HepG2 (cell line): Measurements from ENCODE around the gene PLCB1. TPM values are rescaled to one million over a fixed set of nuclear protein-coding genes. Genes with fewer than 3 reads are reported as not detected.

Experiments used
- BCL6 ChIP-seq: IDR thresholded peaks from 2 replicates; pipeline ENCODE4 v1.6.1; 2016; ENCODE audit warnings: missing genetic modification reagents, missing compliant biosample characterization
- CHD4 ChIP-seq: fragments of 200-600 bp; sonication (generic); IDR thresholded peaks from 2 replicates; pipeline ENCODE4 v1.7.0; 2017; ENCODE audit warnings: mild to moderate bottlenecking, low read length, borderline replicate concordance
- ETV5 ChIP-seq: IDR thresholded peaks from 2 replicates; pipeline ENCODE4 v1.6.1; 2018; ENCODE audit warnings: missing biosample characterization, missing genetic modification reagents, inconsistent platforms, borderline replicate concordance
- FIP1L1 ChIP-seq: fragments of 200-400 bp; formaldehyde crosslinking; IDR thresholded peaks from 2 replicates; pipeline ENCODE4 v1.6.1; 2018; ENCODE audit warnings: low read depth, mild to moderate bottlenecking, low read length, moderate library complexity, borderline replicate concordance; ENCODE audit not compliant: insufficient read depth
- KLF12 ChIP-seq: sonication (generic); formaldehyde crosslinking; IDR thresholded peaks from 2 replicates; pipeline ENCODE4 v1.4.0; 2020; ENCODE audit warnings: missing genetic modification reagents, borderline replicate concordance
- KMT2A ChIP-seq: sonication (generic); formaldehyde crosslinking; IDR thresholded peaks from 2 replicates; pipeline ENCODE4 v1.4.0; 2020; ENCODE audit warnings: missing genetic modification reagents
- TCF7 ChIP-seq: sonication (generic); IDR thresholded peaks from 2 replicates; pipeline ENCODE4 v1.6.1; 2016; ENCODE audit warnings: antibody characterized with exemption, low read depth
- ZFX ChIP-seq: sonication (generic); formaldehyde crosslinking; IDR thresholded peaks from 2 replicates; pipeline ENCODE4 v1.4.0; 2020; ENCODE audit warnings: mild to moderate bottlenecking, low read depth, missing genetic modification reagents, moderate library complexity
- ZKSCAN5 ChIP-seq: sonication (generic); formaldehyde crosslinking; IDR thresholded peaks from 2 replicates; pipeline ENCODE4 v1.5.1; 2020; ENCODE audit warnings: mild to moderate bottlenecking, missing genetic modification reagents
- ZNF34 ChIP-seq: sonication (generic); formaldehyde crosslinking; IDR thresholded peaks from 2 replicates; pipeline ENCODE4 v1.4.0; 2020; ENCODE audit warnings: mild to moderate bottlenecking, missing genetic modification reagents, borderline replicate concordance
- ZNF772 ChIP-seq: sonication (generic); formaldehyde crosslinking; IDR thresholded peaks from 2 replicates; pipeline ENCODE4 v1.5.0; 2020; ENCODE audit warnings: mild to moderate bottlenecking, missing genetic modification reagents
- polyA plus RNA-seq, 8 experiments: library from polyadenylated mRNA; depleted of rRNA in 3 of 8; stranded (reverse) in 7 of 8; unstranded in 1 of 8; fragments of >200 nt; fragmentation: Illumina TruSeq in 4 of 8; extraction: Trizol in 4 of 8; gene quantifications; 2 replicates each; pipeline versions ENCODE4 v1.2.1 to v1.2.3, GENCODE V29; 2011 to 2016; ENCODE audit warnings: low read depth in 4 of 8, missing spikeins in 1 of 8, mixed read lengths in 1 of 8; ENCODE audit not compliant: insufficient read depth in 1 of 8
- total RNA-seq, 5 experiments: library from RNA; depleted of rRNA; stranded (reverse); fragments of >200 nt; fragmentation: Illumina TruSeq; extraction: Trizol; gene quantifications; 2 replicates each; pipeline ENCODE4 v1.2.3, GENCODE V29; 2016; ENCODE audit warnings: low read depth in 1 of 5
- TF ChIP-seq, protein P1 (sequence below): sonication (generic); formaldehyde crosslinking; IDR thresholded peaks from 2 replicates; pipeline ENCODE4 v1.5.1; 2020; ENCODE audit warnings: mild to moderate bottlenecking, missing genetic modification reagents, borderline replicate concordance
- TF ChIP-seq, protein P2 (sequence below): sonication (generic); formaldehyde crosslinking; conservative IDR thresholded peaks from 2 replicates; pipeline ENCODE4 v1.4.0; 2020; ENCODE audit warnings: mild to moderate bottlenecking, missing genetic modification reagents, moderate library complexity
- TF ChIP-seq, protein P3 (sequence below): sonication (generic); formaldehyde crosslinking; IDR thresholded peaks from 2 replicates; pipeline ENCODE4 v1.4.0; 2020; ENCODE audit warnings: missing genetic modification reagents
- TF ChIP-seq, protein P4 (sequence below): sonication (generic); formaldehyde crosslinking; IDR thresholded peaks from 2 replicates; pipeline ENCODE4 v1.5.1; 2020; ENCODE audit warnings: mild to moderate bottlenecking, missing genetic modification reagents, moderate library complexity

Gene PLCB1
- total and polyA plus RNA-seq, 2 of the 13 experiments (the other 11 are each of a cell fraction or from before 2014, with no cell fraction given), result 42.4 to 55.9 TPM

DNA sequence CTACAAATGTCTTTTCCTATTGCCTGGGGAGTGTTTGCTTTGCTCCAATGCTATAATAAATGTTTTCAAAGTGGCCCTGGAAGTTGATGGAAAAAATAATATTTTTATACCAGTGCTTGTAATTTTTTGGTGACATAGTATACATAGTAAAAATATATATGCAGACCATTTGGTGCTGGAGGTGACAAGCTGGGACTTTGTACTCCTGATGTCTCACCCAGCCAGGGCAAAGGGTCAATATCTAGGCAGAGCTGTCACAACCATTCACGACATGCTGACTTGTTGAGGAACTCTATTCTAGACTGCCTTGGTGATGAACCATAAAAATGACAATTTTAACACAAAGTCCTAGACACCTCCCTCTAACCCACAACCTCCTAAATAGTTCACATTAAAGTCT is 203.0 kb downstream of the PLCB1 start (continued):
- TF ChIP-seq, protein P1, sequence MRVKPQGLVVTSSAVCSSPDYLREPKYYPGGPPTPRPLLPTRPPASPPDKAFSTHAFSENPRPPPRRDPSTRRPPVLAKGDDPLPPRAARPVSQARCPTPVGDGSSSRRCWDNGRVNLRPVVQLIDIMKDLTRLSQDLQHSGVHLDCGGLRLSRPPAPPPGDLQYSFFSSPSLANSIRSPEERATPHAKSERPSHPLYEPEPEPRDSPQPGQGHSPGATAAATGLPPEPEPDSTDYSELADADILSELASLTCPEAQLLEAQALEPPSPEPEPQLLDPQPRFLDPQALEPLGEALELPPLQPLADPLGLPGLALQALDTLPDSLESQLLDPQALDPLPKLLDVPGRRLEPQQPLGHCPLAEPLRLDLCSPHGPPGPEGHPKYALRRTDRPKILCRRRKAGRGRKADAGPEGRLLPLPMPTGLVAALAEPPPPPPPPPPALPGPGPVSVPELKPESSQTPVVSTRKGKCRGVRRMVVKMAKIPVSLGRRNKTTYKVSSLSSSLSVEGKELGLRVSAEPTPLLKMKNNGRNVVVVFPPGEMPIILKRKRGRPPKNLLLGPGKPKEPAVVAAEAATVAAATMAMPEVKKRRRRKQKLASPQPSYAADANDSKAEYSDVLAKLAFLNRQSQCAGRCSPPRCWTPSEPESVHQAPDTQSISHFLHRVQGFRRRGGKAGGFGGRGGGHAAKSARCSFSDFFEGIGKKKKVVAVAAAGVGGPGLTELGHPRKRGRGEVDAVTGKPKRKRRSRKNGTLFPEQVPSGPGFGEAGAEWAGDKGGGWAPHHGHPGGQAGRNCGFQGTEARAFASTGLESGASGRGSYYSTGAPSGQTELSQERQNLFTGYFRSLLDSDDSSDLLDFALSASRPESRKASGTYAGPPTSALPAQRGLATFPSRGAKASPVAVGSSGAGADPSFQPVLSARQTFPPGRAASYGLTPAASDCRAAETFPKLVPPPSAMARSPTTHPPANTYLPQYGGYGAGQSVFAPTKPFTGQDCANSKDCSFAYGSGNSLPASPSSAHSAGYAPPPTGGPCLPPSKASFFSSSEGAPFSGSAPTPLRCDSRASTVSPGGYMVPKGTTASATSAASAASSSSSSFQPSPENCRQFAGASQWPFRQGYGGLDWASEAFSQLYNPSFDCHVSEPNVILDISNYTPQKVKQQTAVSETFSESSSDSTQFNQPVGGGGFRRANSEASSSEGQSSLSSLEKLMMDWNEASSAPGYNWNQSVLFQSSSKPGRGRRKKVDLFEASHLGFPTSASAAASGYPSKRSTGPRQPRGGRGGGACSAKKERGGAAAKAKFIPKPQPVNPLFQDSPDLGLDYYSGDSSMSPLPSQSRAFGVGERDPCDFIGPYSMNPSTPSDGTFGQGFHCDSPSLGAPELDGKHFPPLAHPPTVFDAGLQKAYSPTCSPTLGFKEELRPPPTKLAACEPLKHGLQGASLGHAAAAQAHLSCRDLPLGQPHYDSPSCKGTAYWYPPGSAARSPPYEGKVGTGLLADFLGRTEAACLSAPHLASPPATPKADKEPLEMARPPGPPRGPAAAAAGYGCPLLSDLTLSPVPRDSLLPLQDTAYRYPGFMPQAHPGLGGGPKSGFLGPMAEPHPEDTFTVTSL (CRISPR knock-in tag), result peak; percentile 47; the same call in 1 of the 2 replicates
- no peak for TF ChIP-seq KMT2A (CRISPR knock-in tag)
- TF ChIP-seq, protein P2, sequence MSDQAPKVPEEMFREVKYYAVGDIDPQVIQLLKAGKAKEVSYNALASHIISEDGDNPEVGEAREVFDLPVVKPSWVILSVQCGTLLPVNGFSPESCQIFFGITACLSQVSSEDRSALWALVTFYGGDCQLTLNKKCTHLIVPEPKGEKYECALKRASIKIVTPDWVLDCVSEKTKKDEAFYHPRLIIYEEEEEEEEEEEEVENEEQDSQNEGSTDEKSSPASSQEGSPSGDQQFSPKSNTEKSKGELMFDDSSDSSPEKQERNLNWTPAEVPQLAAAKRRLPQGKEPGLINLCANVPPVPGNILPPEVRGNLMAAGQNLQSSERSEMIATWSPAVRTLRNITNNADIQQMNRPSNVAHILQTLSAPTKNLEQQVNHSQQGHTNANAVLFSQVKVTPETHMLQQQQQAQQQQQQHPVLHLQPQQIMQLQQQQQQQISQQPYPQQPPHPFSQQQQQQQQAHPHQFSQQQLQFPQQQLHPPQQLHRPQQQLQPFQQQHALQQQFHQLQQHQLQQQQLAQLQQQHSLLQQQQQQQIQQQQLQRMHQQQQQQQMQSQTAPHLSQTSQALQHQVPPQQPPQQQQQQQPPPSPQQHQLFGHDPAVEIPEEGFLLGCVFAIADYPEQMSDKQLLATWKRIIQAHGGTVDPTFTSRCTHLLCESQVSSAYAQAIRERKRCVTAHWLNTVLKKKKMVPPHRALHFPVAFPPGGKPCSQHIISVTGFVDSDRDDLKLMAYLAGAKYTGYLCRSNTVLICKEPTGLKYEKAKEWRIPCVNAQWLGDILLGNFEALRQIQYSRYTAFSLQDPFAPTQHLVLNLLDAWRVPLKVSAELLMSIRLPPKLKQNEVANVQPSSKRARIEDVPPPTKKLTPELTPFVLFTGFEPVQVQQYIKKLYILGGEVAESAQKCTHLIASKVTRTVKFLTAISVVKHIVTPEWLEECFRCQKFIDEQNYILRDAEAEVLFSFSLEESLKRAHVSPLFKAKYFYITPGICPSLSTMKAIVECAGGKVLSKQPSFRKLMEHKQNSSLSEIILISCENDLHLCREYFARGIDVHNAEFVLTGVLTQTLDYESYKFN (CRISPR knock-in tag), result peak; percentile 22; the same call in 1 of the 2 replicates
- no peak for TF ChIP-seq ZKSCAN5 (CRISPR knock-in tag)
- no peak for TF ChIP-seq ZNF772 (CRISPR knock-in tag)
- no peak for TF ChIP-seq ETV5 (CRISPR knock-in tag)
- no peak for TF ChIP-seq TCF7
- TF ChIP-seq BCL6 (CRISPR knock-in tag), result no peak
- no peak for TF ChIP-seq ZFX (CRISPR knock-in tag)
- TF ChIP-seq ZNF34 (CRISPR knock-in tag), result no peak
- TF ChIP-seq CHD4, result 0 out of 2 replicates have a peak, but pooled peaks have one; percentile 43
- no peak for TF ChIP-seq FIP1L1
- TF ChIP-seq, protein P3, sequence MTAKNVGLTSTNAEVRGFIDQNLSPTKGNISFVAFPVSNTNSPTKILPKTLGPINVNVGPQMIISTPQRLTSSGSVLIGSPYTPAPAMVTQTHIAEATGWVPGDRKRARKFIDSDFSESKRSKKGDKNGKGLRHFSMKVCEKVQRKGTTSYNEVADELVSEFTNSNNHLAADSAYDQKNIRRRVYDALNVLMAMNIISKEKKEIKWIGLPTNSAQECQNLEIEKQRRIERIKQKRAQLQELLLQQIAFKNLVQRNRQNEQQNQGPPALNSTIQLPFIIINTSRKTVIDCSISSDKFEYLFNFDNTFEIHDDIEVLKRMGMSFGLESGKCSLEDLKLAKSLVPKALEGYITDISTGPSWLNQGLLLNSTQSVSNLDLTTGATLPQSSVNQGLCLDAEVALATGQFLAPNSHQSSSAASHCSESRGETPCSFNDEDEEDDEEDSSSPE (CRISPR knock-in tag), result no peak
- TF ChIP-seq KLF12, result no peak
- TF ChIP-seq, protein P4, sequence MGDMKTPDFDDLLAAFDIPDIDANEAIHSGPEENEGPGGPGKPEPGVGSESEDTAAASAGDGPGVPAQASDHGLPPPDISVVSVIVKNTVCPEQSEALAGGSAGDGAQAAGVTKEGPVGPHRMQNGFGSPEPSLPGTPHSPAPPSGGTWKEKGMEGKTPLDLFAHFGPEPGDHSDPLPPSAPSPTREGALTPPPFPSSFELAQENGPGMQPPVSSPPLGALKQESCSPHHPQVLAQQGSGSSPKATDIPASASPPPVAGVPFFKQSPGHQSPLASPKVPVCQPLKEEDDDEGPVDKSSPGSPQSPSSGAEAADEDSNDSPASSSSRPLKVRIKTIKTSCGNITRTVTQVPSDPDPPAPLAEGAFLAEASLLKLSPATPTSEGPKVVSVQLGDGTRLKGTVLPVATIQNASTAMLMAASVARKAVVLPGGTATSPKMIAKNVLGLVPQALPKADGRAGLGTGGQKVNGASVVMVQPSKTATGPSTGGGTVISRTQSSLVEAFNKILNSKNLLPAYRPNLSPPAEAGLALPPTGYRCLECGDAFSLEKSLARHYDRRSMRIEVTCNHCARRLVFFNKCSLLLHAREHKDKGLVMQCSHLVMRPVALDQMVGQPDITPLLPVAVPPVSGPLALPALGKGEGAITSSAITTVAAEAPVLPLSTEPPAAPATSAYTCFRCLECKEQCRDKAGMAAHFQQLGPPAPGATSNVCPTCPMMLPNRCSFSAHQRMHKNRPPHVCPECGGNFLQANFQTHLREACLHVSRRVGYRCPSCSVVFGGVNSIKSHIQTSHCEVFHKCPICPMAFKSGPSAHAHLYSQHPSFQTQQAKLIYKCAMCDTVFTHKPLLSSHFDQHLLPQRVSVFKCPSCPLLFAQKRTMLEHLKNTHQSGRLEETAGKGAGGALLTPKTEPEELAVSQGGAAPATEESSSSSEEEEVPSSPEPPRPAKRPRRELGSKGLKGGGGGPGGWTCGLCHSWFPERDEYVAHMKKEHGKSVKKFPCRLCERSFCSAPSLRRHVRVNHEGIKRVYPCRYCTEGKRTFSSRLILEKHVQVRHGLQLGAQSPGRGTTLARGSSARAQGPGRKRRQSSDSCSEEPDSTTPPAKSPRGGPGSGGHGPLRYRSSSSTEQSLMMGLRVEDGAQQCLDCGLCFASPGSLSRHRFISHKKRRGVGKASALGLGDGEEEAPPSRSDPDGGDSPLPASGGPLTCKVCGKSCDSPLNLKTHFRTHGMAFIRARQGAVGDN (CRISPR knock-in tag), result no peak
